HepG2 (cell line): ENCODE results near the gene STKLD1. TPM values are rescaled to one million over a fixed set of nuclear protein-coding genes. Genes with fewer than 3 reads are reported as not detected.

ENCODE experiments used
- ATAC-seq: fragments of 200-7000 bp; cut with Tn5 transposase; 3 replicates; pipeline ENCODE4 v1.9.1; 2020; ENCODE audit warnings: mild to moderate bottlenecking, moderate library complexity
- BruUV-seq: library from RNA; stranded (reverse); fragments of 400-500 nt; replicated peaks from 2 replicates; lab custom pipeline; 2021; lab: Mats Ljungman, UMichigan
- CTCF ChIA-PET: fragments of 300-600 bp; formaldehyde crosslinking; extraction: SDS; loops from one replicate; lab custom pipeline; 2021; ENCODE audit warnings: low total read pairs, inconsistent platforms, low intra/inter-chr PET ratio; lab: Yijun Ruan, JAX
- POLR2A ChIA-PET: fragments of 350-600 bp; sonication (Branson Sonifier 250); formaldehyde crosslinking; loops from one replicate; lab custom pipeline; 2020; ENCODE audit warnings: antibody characterized with exemption, inconsistent platforms; lab: Yijun Ruan, JAX
- DNase-seq: peaks from one replicate; pipeline ENCODE4 v3.0.0-alpha.2; 2015; ENCODE audit warnings: low spot score
- FAIRE-seq: peaks from 3 replicates; lab custom pipeline; 2011; peaks lifted over from hg19 to GRCh38; lab: Jason Lieb, UNC
- H2AFZ ChIP-seq: one replicate; pipeline ENCODE4 v1.6.1; 2011; ENCODE audit warnings: low read length, inconsistent platforms
- H3K27ac ChIP-seq: fragments of 300-600 bp; 3 replicates; pipeline ENCODE4 v1.8.0; 2011; ENCODE audit warnings: mixed run types, mild to moderate bottlenecking, mixed read lengths, low read length, inconsistent platforms; ENCODE audit not compliant: insufficient read depth; ENCODE audit errors: extremely low read length
- H3K27me3 ChIP-seq, 2 experiments: fragments of 200-600 bp in 1 of 2; 2 replicates in 1 of 2; 3 replicates in 1 of 2; pipeline versions ENCODE4 v1.6.0 to v1.8.0; 2011; ENCODE audit warnings: low read length in 2 of 2, mild to moderate bottlenecking in 2 of 2, moderate library complexity in 2 of 2, inconsistent platforms in 1 of 2; ENCODE audit not compliant: insufficient read depth in 2 of 2, control insufficient read depth in 1 of 2
- H3K36me3 ChIP-seq, 2 experiments: fragments of 200-600 bp in 1 of 2; replicated peaks in 1 of 2; 2 replicates in 1 of 2; 3 replicates in 1 of 2; pipeline versions ENCODE4 v1.5.1 to v1.8.0; 2011; ENCODE audit warnings: low read length in 2 of 2, inconsistent platforms in 1 of 2; ENCODE audit not compliant: insufficient read depth in 2 of 2, control insufficient read depth in 1 of 2
- H3K4me1 ChIP-seq: 2 replicates; pipeline ENCODE4 v1.5.1; 2012; ENCODE audit warnings: low read length, inconsistent platforms; ENCODE audit not compliant: insufficient read depth
- H3K4me2 ChIP-seq: 2 replicates; pipeline ENCODE4 v1.6.0; 2011; ENCODE audit warnings: low read depth, low read length, inconsistent platforms
- H3K4me3 ChIP-seq, 3 experiments: fragments of 200-600 bp in 1 of 3; sonication (generic), shearing (Covaris generic) in 1 of 3; replicated peaks in 1 of 3; 2 replicates each; pipeline ENCODE4 v1.5.1; 2011 to 2016; ENCODE audit warnings: low read length in 3 of 3, inconsistent platforms in 2 of 3, low read depth in 2 of 3, mild to moderate bottlenecking in 2 of 3, control low read depth in 1 of 3, mixed read lengths in 1 of 3; ENCODE audit not compliant: insufficient read depth in 1 of 3
- H3K79me2 ChIP-seq: one replicate; pipeline ENCODE4 v1.6.1; 2011; ENCODE audit warnings: low read length, inconsistent platforms; ENCODE audit not compliant: insufficient read depth
- H3K9ac ChIP-seq: 2 replicates; pipeline ENCODE4 v1.6.0; 2011; ENCODE audit warnings: mild to moderate bottlenecking, low read depth, low read length, inconsistent platforms; ENCODE audit not compliant: insufficient read depth
- H3K9me3 ChIP-seq: 2 replicates; pipeline ENCODE4 v1.5.1; 2012; ENCODE audit warnings: mild to moderate bottlenecking, low read length
- H4K20me1 ChIP-seq: 2 replicates; pipeline ENCODE4 v1.6.0; 2011; ENCODE audit warnings: inconsistent platforms, mild to moderate bottlenecking, low read length, moderate library complexity; ENCODE audit not compliant: insufficient read depth
- AGO2 ChIP-seq: fragments of 200-400 bp; formaldehyde crosslinking; optimal IDR thresholded peaks from 2 replicates; pipeline ENCODE3; 2017; ENCODE audit warnings: mild to moderate bottlenecking, low read depth, low read length, moderate library complexity
- ATF2 ChIP-seq: sonication (generic); formaldehyde crosslinking; IDR thresholded peaks from 2 replicates; pipeline ENCODE4 v1.4.0; 2020; ENCODE audit warnings: missing genetic modification reagents
- BCL3 ChIP-seq: sonication (generic); formaldehyde crosslinking; IDR thresholded peaks from 2 replicates; pipeline ENCODE4 v1.5.1; 2020; ENCODE audit warnings: mild to moderate bottlenecking, missing genetic modification reagents, moderate library complexity
- BRCA1 ChIP-seq: sonication (generic); formaldehyde crosslinking; IDR thresholded peaks from 2 replicates; pipeline ENCODE4 v1.4.0; 2020; ENCODE audit warnings: missing genetic modification reagents
- HNRNPL ChIP-seq: fragments of 200-400 bp; formaldehyde crosslinking; IDR thresholded peaks from 2 replicates; pipeline ENCODE4 v1.6.1; 2017; ENCODE audit warnings: mild to moderate bottlenecking, low read depth, low read length
- IRF1 ChIP-seq: sonication (generic); formaldehyde crosslinking; IDR thresholded peaks from 2 replicates; pipeline ENCODE4 v1.4.0; 2020; ENCODE audit warnings: low read depth, mild to moderate bottlenecking, missing genetic modification reagents
- KDM4B ChIP-seq: sonication (generic); formaldehyde crosslinking; IDR thresholded peaks from 2 replicates; pipeline ENCODE4 v1.4.0; 2020; ENCODE audit warnings: missing genetic modification reagents
- LBX2 ChIP-seq: sonication (generic); formaldehyde crosslinking; IDR thresholded peaks from 2 replicates; pipeline ENCODE4 v1.5.0; 2020; ENCODE audit warnings: missing genetic modification reagents, mild to moderate bottlenecking, borderline replicate concordance
- PATZ1 ChIP-seq: sonication (generic); formaldehyde crosslinking; IDR thresholded peaks from 2 replicates; pipeline ENCODE4 v1.4.0; 2020; ENCODE audit warnings: missing genetic modification reagents
- PHF20 ChIP-seq: sonication (generic); formaldehyde crosslinking; IDR thresholded peaks from 2 replicates; pipeline ENCODE4 v1.5.0; 2020; ENCODE audit warnings: mild to moderate bottlenecking, missing genetic modification reagents
- RBFOX2 ChIP-seq: fragments of 200-400 bp; formaldehyde crosslinking; IDR thresholded peaks from 2 replicates; pipeline ENCODE4 v1.6.1; 2017; ENCODE audit warnings: low read depth, mild to moderate bottlenecking, low read length
- SALL2 ChIP-seq: sonication (generic); formaldehyde crosslinking; IDR thresholded peaks from 2 replicates; pipeline ENCODE4 v1.8.1; 2023; ENCODE audit warnings: mild to moderate bottlenecking, missing genetic modification reagents, inconsistent platforms
- STAG1 ChIP-seq: sonication (generic); formaldehyde crosslinking; IDR thresholded peaks from 2 replicates; pipeline ENCODE4 v1.4.0; 2020; ENCODE audit warnings: missing genetic modification reagents
- ZBTB38 ChIP-seq: sonication (generic); formaldehyde crosslinking; IDR thresholded peaks from 2 replicates; pipeline ENCODE4 v1.5.1; 2020; ENCODE audit warnings: mild to moderate bottlenecking, missing genetic modification reagents
- ZSCAN31 ChIP-seq: sonication (generic); formaldehyde crosslinking; IDR thresholded peaks from 2 replicates; pipeline ENCODE4 v1.5.0; 2020; ENCODE audit warnings: low read depth, mild to moderate bottlenecking, missing genetic modification reagents
- WGBS: methylation state at CpG from one replicate; pipeline ENCODE4 v1.1.6; 2017; ENCODE audit warnings: low lambda C conversion rate; 5-methylcytosine and 5-hydroxymethylcytosine counted together
- in situ Hi-C: cut with HindIII; loops from 2 replicates; pipeline ENCODE4 v1.10.0; 2017; ENCODE audit warnings: low pct_unique_long_range_greater_than_20kb; ENCODE audit not compliant: extremely low pct_ligation_motif_present
- intact Hi-C: fragments of 100-400 bp; cut with micrococcal nuclease; formaldehyde crosslinking; loops from one replicate; pipeline ENCODE4 v1.10.0; 2022; ENCODE audit not compliant: unreplicated experiment
- polyA plus RNA-seq, 8 experiments: library from polyadenylated mRNA; depleted of rRNA in 3 of 8; stranded (reverse) in 7 of 8; unstranded in 1 of 8; fragments of >200 nt; fragmentation: Illumina TruSeq in 4 of 8; extraction: Trizol in 4 of 8; gene quantifications; 2 replicates each; pipeline versions ENCODE4 v1.2.1 to v1.2.3, GENCODE V29; 2011 to 2016; ENCODE audit warnings: low read depth in 4 of 8, missing spikeins in 1 of 8, mixed read lengths in 1 of 8; ENCODE audit not compliant: insufficient read depth in 1 of 8
- total RNA-seq, 5 experiments: library from RNA; depleted of rRNA; stranded (reverse); fragments of >200 nt; fragmentation: Illumina TruSeq; extraction: Trizol; gene quantifications; 2 replicates each; pipeline ENCODE4 v1.2.3, GENCODE V29; 2016; ENCODE audit warnings: low read depth in 1 of 5

The STKLD1 gene
- total and polyA plus RNA-seq, 2 of the 13 experiments (the other 11 are each of a cell fraction or from before 2014, with no cell fraction given), result 1.5 to 2.2 TPM

- TF ChIP-seq ATF2, result no peak
- TF ChIP-seq STAG1 (CRISPR knock-in tag), result 0 out of 2 replicates have a peak, but pooled peaks have one; percentile 5
- no peak for TF ChIP-seq SALL2 (CRISPR knock-in tag)
- peak; percentile 55; the same call in 1 of the 2 replicates for TF ChIP-seq ZBTB38
- TF ChIP-seq AGO2, result peak; percentile 24
Measured at GRCh38 chr9:133342069-133342406, 34.1 kb upstream of the STKLD1 start (continued).

GRCh38 chr9:133342570-133342969 is 33.6 kb upstream of the STKLD1 start:
- Histone ChIP-seq H3K36me3 (peaks cover 8 to 58% of the 10 kb centered on the region in 2 experiments; a peak in 4 of 5 replicates), H3K79me2 (peaks cover 16% of the 10 kb centered on the region), H3K4me3 (no peak overlapping the region), H3K4me2 (no peak overlapping the region), H3K9ac (no peak overlapping the region), H4K20me1 (no peaks in the 10 kb centered on the region), H2AFZ (no peak overlapping the region), H3K27ac (no peak overlapping the region), H3K9me3 (no peaks in the 10 kb centered on the region), H3K4me1 (peaks cover 11% of the 10 kb centered on the region), H3K27me3 (no peaks in the 10 kb centered on the region)
- in situ Hi-C loops, result no loop called here
- FAIRE-seq (no peak), ATAC-seq (peak; percentile 46), DNase-seq (no peak)
- intact Hi-C loops, result no loop called here
- BruUV-seq, result no TSS peak
- ChIA-PET POLR2A (interaction anchor here (1.4 kb wide), 1 partner anchor 13 kb away, joined by 5 read pairs; the partner anchor contains the start of genes SURF1 and SURF2), CTCF (interaction anchor here (0.9 to 1.9 kb wide), 2 partner anchors 62 to 143 kb away, joined by 3 to 5 read pairs; no protein-coding TSS in a partner anchor)
- WGBS, result 98% methylated on average over 4 of the region's 11 CpGs
- TF ChIP-seq PATZ1 (CRISPR knock-in tag) (peak; percentile 28; the same call in 1 of the 2 replicates), PHF20 (no peak), KDM4B (CRISPR knock-in tag) (no peak), BCL3 (CRISPR knock-in tag) (no peak), RBFOX2 (0 out of 2 replicates have a peak, but pooled peaks have one; percentile 33), ZSCAN31 (CRISPR knock-in tag) (0 out of 2 replicates have a peak, but pooled peaks have one; percentile 39), LBX2 (CRISPR knock-in tag) (no peak), BRCA1 (no peak), IRF1 (CRISPR knock-in tag) (no peak), STAG1 (CRISPR knock-in tag) (peak; percentile 21; the same call in 1 of the 2 replicates), HNRNPL (0 out of 2 replicates have a peak, but pooled peaks have one; percentile 26)
